HepG2 (cell line): Measurements from ENCODE around the gene LZTR1. TPM values are rescaled to one million over a fixed set of nuclear protein-coding genes. Genes with fewer than 3 reads are reported as not detected.

ENCODE experiments used
- ATAC-seq: fragments of 200-7000 bp; cut with Tn5 transposase; 3 replicates; pipeline ENCODE4 v1.9.1; 2020; ENCODE audit warnings: mild to moderate bottlenecking, moderate library complexity
- BruUV-seq: library from RNA; stranded (reverse); fragments of 400-500 nt; replicated peaks from 2 replicates; lab custom pipeline; 2021; lab: Mats Ljungman, UMichigan
- CTCF ChIA-PET: fragments of 300-600 bp; formaldehyde crosslinking; extraction: SDS; loops from one replicate; lab custom pipeline; 2021; ENCODE audit warnings: low total read pairs, inconsistent platforms, low intra/inter-chr PET ratio; lab: Yijun Ruan, JAX
- POLR2A ChIA-PET: fragments of 350-600 bp; sonication (Branson Sonifier 250); formaldehyde crosslinking; loops from one replicate; lab custom pipeline; 2020; ENCODE audit warnings: antibody characterized with exemption, inconsistent platforms; lab: Yijun Ruan, JAX
- DNase-seq: peaks from one replicate; pipeline ENCODE4 v3.0.0-alpha.2; 2015; ENCODE audit warnings: low spot score
- FAIRE-seq: peaks from 3 replicates; lab custom pipeline; 2011; peaks lifted over from hg19 to GRCh38; lab: Jason Lieb, UNC
- H2AFZ ChIP-seq: one replicate; pipeline ENCODE4 v1.6.1; 2011; ENCODE audit warnings: low read length, inconsistent platforms
- H3K27ac ChIP-seq: fragments of 300-600 bp; 3 replicates; pipeline ENCODE4 v1.8.0; 2011; ENCODE audit warnings: mixed run types, mild to moderate bottlenecking, mixed read lengths, low read length, inconsistent platforms; ENCODE audit not compliant: insufficient read depth; ENCODE audit errors: extremely low read length
- H3K27me3 ChIP-seq, 2 experiments: fragments of 200-600 bp in 1 of 2; 2 replicates in 1 of 2; 3 replicates in 1 of 2; pipeline versions ENCODE4 v1.6.0 to v1.8.0; 2011; ENCODE audit warnings: low read length in 2 of 2, mild to moderate bottlenecking in 2 of 2, moderate library complexity in 2 of 2, inconsistent platforms in 1 of 2; ENCODE audit not compliant: insufficient read depth in 2 of 2, control insufficient read depth in 1 of 2
- H3K36me3 ChIP-seq, 2 experiments: fragments of 200-600 bp in 1 of 2; replicated peaks in 1 of 2; 2 replicates in 1 of 2; 3 replicates in 1 of 2; pipeline versions ENCODE4 v1.5.1 to v1.8.0; 2011; ENCODE audit warnings: low read length in 2 of 2, inconsistent platforms in 1 of 2; ENCODE audit not compliant: insufficient read depth in 2 of 2, control insufficient read depth in 1 of 2
- H3K4me1 ChIP-seq: 2 replicates; pipeline ENCODE4 v1.5.1; 2012; ENCODE audit warnings: low read length, inconsistent platforms; ENCODE audit not compliant: insufficient read depth
- H3K4me2 ChIP-seq: 2 replicates; pipeline ENCODE4 v1.6.0; 2011; ENCODE audit warnings: low read depth, low read length, inconsistent platforms
- H3K4me3 ChIP-seq, 3 experiments: fragments of 200-600 bp in 1 of 3; sonication (generic), shearing (Covaris generic) in 1 of 3; replicated peaks in 1 of 3; 2 replicates each; pipeline ENCODE4 v1.5.1; 2011 to 2016; ENCODE audit warnings: low read length in 3 of 3, inconsistent platforms in 2 of 3, low read depth in 2 of 3, mild to moderate bottlenecking in 2 of 3, control low read depth in 1 of 3, mixed read lengths in 1 of 3; ENCODE audit not compliant: insufficient read depth in 1 of 3
- H3K79me2 ChIP-seq: one replicate; pipeline ENCODE4 v1.6.1; 2011; ENCODE audit warnings: low read length, inconsistent platforms; ENCODE audit not compliant: insufficient read depth
- H3K9ac ChIP-seq: 2 replicates; pipeline ENCODE4 v1.6.0; 2011; ENCODE audit warnings: mild to moderate bottlenecking, low read depth, low read length, inconsistent platforms; ENCODE audit not compliant: insufficient read depth
- H3K9me3 ChIP-seq: 2 replicates; pipeline ENCODE4 v1.5.1; 2012; ENCODE audit warnings: mild to moderate bottlenecking, low read length
- H4K20me1 ChIP-seq: 2 replicates; pipeline ENCODE4 v1.6.0; 2011; ENCODE audit warnings: inconsistent platforms, mild to moderate bottlenecking, low read length, moderate library complexity; ENCODE audit not compliant: insufficient read depth
- ATM ChIP-seq: fragments of 450-650 bp; IDR thresholded peaks from 2 replicates; pipeline ENCODE4 v1.7.1; 2017; ENCODE audit warnings: mild to moderate bottlenecking, borderline replicate concordance
- NCOA5 ChIP-seq: sonication (generic); formaldehyde crosslinking; IDR thresholded peaks from 2 replicates; pipeline ENCODE4 v1.4.0; 2020; ENCODE audit warnings: missing genetic modification reagents
- PAX8 ChIP-seq: sonication (generic); formaldehyde crosslinking; IDR thresholded peaks from 2 replicates; pipeline ENCODE4 v1.8.0; 2022; ENCODE audit warnings: mild to moderate bottlenecking, missing genetic modification reagents, borderline replicate concordance
- RAD51 ChIP-seq: fragments of 450-650 bp; IDR thresholded peaks from 2 replicates; pipeline ENCODE4 v1.6.1; 2016; ENCODE audit warnings: borderline replicate concordance
- RFX3 ChIP-seq: IDR thresholded peaks from 2 replicates; pipeline ENCODE4 v1.6.1; 2016; ENCODE audit warnings: missing biosample characterization, missing genetic modification reagents
- SATB2 ChIP-seq: sonication (generic); formaldehyde crosslinking; IDR thresholded peaks from 2 replicates; pipeline ENCODE4 v1.5.0; 2020; ENCODE audit warnings: missing genetic modification reagents
- TIGD3 ChIP-seq: sonication (generic); formaldehyde crosslinking; IDR thresholded peaks from 2 replicates; pipeline ENCODE4 v1.5.1; 2020; ENCODE audit warnings: mild to moderate bottlenecking, missing genetic modification reagents, borderline replicate concordance
- ZFP1 ChIP-seq: IDR thresholded peaks from 2 replicates; pipeline ENCODE4 v1.6.1; 2016
- ZNF121 ChIP-seq: sonication (generic); formaldehyde crosslinking; IDR thresholded peaks from 2 replicates; pipeline ENCODE4 v1.5.0; 2020; ENCODE audit warnings: mild to moderate bottlenecking, missing genetic modification reagents
- ZNF253 ChIP-seq: sonication (generic); formaldehyde crosslinking; IDR thresholded peaks from 2 replicates; pipeline ENCODE4 v1.8.0; 2022; ENCODE audit warnings: mild to moderate bottlenecking, missing genetic modification reagents, borderline replicate concordance
- ZNF777 ChIP-seq: sonication (generic); formaldehyde crosslinking; IDR thresholded peaks from 2 replicates; pipeline ENCODE4 v1.4.0; 2020; ENCODE audit warnings: missing genetic modification reagents
- WGBS: methylation state at CpG from one replicate; pipeline ENCODE4 v1.1.6; 2017; ENCODE audit warnings: low lambda C conversion rate; 5-methylcytosine and 5-hydroxymethylcytosine counted together
- in situ Hi-C: cut with HindIII; loops from 2 replicates; pipeline ENCODE4 v1.10.0; 2017; ENCODE audit warnings: low pct_unique_long_range_greater_than_20kb; ENCODE audit not compliant: extremely low pct_ligation_motif_present
- intact Hi-C: fragments of 100-400 bp; cut with micrococcal nuclease; formaldehyde crosslinking; loops from one replicate; pipeline ENCODE4 v1.10.0; 2022; ENCODE audit not compliant: unreplicated experiment
- polyA plus RNA-seq, 8 experiments: library from polyadenylated mRNA; depleted of rRNA in 3 of 8; stranded (reverse) in 7 of 8; unstranded in 1 of 8; fragments of >200 nt; fragmentation: Illumina TruSeq in 4 of 8; extraction: Trizol in 4 of 8; gene quantifications; 2 replicates each; pipeline versions ENCODE4 v1.2.1 to v1.2.3, GENCODE V29; 2011 to 2016; ENCODE audit warnings: low read depth in 4 of 8, missing spikeins in 1 of 8, mixed read lengths in 1 of 8; ENCODE audit not compliant: insufficient read depth in 1 of 8
- total RNA-seq, 5 experiments: library from RNA; depleted of rRNA; stranded (reverse); fragments of >200 nt; fragmentation: Illumina TruSeq; extraction: Trizol; gene quantifications; 2 replicates each; pipeline ENCODE4 v1.2.3, GENCODE V29; 2016; ENCODE audit warnings: low read depth in 1 of 5

The LZTR1 gene
- total and polyA plus RNA-seq, 2 of the 13 experiments (the other 11 are each of a cell fraction or from before 2014, with no cell fraction given) = 21.8 to 22.4 TPM

DNA sequence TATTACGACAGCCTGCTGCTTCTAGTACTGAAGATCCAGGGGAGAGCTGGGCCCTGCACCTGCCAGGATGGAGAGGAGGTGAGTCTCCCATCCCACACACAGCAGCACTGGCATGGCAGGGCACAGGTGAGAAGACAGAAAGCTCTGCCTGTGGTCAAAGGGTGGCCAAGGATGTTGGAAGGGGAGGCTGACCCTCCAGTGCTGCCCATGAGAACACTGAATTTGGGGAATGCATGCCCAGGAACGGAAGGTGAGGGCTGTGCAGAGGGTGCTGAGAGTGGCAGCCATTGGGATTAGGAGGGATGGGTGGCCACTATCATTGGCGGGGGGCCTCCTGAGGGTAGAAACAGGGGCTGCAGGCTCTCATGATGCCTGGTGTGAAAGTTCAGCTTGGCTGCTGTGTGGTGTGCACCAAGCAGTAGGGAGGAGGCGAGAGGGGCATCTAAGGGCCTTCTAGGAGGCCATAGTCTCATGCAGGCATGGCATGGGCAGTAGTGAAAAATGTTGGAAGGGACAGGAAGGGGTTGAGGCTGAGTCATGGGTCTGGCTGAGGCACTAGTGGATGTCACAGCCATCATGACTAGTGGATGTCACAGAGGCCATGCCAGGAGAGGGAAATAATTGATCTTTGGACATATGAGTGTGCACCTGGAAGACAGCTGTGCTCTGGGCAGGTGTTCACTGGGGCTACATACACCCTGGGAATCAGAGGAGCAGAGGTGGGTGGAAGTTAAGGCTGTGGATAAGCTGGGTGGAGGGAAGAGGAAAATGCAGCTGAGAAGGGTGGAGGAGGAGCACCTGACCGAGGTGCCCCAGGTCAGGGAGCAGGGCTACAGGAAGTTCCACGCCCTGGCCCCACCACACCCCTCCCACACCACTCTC lies 61.1 kb downstream of the LZTR1 start:
- Histone ChIP-seq H3K4me1 (peaks cover 12% of the 10 kb centered on the region; the same call in 1 of the 2 replicates), H3K79me2 (no peaks in the 10 kb centered on the region), H3K9ac (no peak overlapping the region), H2AFZ (no peak overlapping the region), H3K27me3 (peaks cover 4 to 31% of the 10 kb centered on the region in 2 experiments; a peak in 4 of 5 replicates), H3K4me3 (no peak overlapping the region), H3K4me2 (no peak overlapping the region), H4K20me1 (no peaks in the 10 kb centered on the region; the same call in 1 of the 2 replicates), H3K36me3 (no peaks in the 10 kb centered on the region), H3K9me3 (no peaks in the 10 kb centered on the region), H3K27ac (no peak overlapping the region)
- POLR2A ChIA-PET = no interaction called here
- DNase-seq (no peak), FAIRE-seq (no peak), ATAC-seq (no peak)
- CTCF ChIA-PET = no interaction called here
- BruUV-seq = no TSS peak
- in situ Hi-C loops = no loop called here
- 17% methylated on average over 5 of the region's 6 CpGs for WGBS
- intact Hi-C loops = no loop called here
- TF ChIP-seq ZNF777 = no peak
- TF ChIP-seq NCOA5 (CRISPR knock-in tag) = no peak
- no peak for TF ChIP-seq ZNF253 (CRISPR knock-in tag)
- TF ChIP-seq PAX8 (CRISPR knock-in tag) = no peak
- TF ChIP-seq ZNF121 (CRISPR knock-in tag) = no peak
- TF ChIP-seq SATB2 = no peak
- TF ChIP-seq RFX3 = no peak
- TF ChIP-seq RAD51 = no peak
- TF ChIP-seq ATM = no peak
- no peak for TF ChIP-seq TIGD3 (CRISPR knock-in tag)
- TF ChIP-seq ZFP1 (CRISPR knock-in tag) = no peak
